Stimulated activated CD8-positive, alpha-beta memory T cell treated with anti-CD3 and anti-CD28 coated beads, Interleukin-12 subunit alpha, Interleukin-12 subunit beta, amount 100 ng/mL, for 1 hour (primary cell): ENCODE results near the gene PSMF1.

Source experiments
- DNase-seq: peaks from one replicate; pipeline ENCODE4 v3.0.0-alpha.2; 2020; ENCODE audit warnings: low read depth

PSMF1 gene

DNA sequence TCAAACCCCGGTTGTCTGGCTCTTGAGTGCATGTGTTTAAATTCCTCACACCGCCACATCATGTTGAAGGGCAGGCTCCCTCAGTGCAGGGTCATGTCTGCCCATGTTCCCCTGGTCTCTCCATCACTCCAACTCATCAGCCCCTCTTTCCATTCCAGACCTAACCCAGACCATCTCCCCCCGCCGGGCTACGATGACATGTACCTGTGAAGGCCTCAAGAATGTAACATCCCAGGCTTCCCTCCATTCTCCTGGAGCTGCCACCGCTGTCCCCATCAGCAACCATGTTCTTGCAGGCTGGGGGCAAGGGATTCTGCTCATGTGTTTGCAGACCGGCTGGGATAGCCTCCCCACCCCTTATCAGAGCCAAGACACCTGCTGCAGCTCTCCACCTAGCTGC is 46.5 kb downstream of the PSMF1 start:
- DNase-seq = no peak

DNA sequence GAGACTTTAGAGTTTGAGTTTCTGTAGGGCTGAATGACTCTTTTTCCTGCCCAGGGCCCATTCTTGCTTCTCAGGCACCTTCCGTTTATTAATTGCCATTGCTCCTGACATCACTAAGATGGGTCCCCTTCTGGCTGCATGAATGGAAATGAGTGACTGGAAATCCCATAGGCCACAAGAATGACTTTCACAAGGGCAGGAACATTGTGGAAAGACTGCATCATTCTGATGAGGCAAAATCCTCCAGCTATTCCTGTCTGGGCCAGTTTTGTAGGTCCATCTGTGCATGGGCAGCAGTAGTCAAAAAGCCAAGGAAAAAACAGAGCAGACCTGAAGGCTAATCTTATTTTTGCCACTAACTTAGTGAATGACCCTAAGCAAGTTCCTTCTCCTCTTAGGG is 47.1 kb downstream of the PSMF1 start:
- no peak for DNase-seq

DNA sequence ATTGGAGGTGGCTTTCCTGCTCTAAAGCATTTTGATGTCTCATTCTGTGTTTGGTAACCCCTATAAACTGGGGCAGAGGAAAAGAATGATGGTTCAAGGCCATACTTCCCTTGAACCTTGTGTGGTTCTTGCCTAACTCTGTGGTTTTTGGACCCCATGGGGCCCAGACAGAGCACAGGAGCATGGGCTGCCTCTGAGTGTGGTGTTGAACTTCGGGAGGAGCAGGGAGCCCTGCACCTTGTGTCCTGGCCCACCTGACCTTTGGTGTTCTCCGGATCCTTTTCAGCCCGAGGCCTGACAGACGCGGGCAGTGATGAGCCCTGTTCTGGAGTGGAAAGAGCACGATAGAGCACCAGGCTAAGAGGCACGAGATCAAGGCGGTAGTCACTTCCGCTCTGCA is 47.5 kb downstream of the PSMF1 start:
- no peak for DNase-seq

DNA sequence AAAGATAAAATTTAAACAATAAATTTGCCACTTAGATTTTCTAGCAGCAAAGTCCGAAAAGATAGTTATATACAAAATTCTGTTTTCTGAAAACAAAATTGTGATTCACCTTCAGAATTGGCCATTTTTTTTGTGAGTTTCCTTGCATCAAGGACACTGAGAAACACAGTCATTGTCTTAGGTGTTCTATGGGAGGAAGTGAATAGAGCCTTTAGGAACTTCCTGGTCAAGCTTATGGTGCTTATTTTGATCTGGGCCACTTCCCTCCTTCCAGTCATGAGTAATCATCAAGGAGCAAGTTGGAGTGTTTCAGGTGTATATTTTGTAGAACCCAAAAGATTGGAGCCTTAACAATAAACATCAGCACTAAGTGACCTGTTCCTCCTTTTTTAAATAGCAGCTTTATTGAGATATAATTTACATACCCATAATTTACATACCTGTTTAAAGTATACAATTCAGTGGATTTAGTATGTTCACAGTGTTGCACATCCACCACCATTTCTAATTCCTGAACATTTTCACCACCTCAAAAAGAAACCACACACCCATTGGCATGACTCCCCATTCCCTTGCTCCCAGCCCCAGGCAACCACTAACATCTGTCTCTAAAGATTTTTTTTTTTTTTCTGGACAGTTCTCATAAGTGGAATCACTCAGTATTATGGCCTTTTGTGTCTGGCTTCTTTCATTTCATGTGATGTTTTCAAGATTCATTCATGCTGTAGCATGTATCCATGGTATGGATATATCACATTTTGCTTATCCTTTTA is 48.7 kb downstream of the PSMF1 start:
- DNase-seq = no peak

DNA sequence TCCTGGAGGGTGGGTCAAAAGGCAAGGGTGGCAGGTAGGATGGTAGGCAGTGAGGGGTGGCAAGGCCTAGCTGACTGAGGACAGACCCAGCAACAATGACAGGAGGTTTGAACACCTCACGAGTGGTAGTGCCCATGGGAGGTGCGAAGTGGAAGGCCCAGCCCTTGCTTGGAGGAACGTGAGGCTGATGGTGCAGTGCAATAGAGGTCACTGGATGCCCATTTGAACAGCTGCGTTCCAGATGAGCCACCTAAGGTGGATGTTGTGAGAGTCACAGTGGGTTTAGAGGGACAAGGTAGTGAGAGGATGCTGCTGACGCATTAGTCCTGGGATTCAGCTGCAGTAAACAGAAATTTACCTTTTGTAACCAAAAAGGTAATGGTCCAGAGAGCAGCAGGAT is 50.8 kb downstream of the PSMF1 start:
- DNase-seq = no peak

DNA sequence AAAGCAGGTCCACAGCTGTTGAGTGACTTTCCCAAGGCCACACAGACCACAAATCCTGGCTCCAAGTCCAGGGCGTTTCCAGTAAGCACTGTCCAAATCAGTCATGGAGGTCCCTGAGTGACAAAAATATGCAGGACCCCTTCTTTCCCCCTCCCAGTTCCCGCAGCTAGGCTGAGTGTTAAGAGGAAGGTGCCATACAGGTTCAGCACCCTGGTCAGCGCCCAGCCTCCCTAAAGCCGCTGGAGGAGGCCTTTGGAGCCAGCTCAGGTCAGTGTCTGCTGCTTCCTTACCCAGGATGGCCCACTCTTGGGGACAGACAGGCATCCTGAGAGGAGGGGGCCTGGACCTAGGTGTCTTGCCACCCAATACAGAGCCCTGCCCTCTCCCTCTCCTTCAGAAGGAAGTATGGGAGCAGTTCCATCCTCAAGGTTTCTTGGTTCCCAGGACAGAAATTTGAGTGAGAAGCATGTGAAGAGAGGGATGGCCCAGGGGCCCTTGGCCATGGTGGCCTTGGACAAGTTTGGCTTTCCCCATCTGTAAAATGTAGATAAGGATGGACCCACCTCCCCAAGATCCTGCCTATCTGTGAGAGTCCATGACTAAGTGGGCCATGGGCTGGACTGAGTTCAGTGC is 53.2 kb downstream of the PSMF1 start:
- DNase-seq = no peak

DNA sequence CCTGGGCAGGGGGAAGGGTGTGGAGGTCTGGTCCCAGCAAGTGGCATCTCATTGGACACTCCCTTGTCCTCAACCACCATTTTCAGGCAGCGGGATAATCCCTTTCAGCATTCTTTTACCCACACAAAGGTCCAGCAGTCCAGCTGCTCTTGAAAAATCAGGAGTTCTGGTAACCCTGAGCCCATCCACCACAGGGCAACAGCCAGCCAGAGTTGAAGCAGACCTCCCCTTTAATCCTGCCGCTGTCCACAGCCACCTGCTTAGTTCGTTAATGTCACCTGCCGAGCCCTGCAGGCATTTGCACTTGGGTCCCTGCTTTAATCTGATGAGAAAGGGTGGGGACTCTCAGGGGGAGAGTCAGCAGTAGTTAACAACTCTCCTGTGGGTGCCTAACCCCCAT is 55.3 kb downstream of the PSMF1 start:
- no peak for DNase-seq

DNA sequence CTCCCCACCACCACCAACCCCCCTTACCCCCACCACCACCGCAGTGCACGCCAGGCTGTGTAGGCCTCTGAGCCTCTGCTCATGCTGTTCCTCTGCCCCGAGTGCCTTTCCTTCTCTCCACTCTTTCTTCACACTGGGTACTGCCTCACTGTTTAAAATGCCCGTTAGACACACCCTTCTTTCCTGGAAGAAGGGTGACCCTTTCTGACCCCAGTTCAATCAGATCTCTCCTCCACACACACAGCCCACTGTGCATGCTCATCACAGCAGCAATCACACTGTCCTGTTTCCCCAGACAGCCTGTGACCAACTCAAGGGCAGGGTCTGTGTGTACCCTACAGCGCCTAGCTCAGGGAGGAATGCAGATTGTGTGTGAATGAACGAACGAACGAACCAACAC is 56.4 kb downstream of the PSMF1 start:
- DNase-seq = no peak

DNA sequence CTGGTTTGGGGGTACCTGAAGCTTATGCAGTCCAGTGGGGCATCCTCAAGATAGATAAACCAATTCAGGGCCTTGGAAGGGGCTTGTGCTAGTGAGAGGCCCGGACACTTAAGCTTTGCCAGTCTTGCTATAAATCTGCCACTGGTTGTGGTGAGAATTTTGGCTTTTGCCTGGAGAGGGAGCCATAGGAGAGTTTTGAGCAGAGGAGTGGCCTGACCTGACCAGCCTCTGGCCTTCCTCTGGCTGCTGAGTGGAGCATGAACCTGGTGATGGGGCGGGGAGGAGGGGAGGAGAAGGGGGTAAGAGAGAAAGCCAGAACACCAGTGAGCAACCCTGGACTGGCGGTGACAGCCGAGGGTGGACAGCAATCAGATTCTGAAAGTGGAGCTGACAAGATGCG is 59.3 kb downstream of the PSMF1 start:
- no peak for DNase-seq

DNA sequence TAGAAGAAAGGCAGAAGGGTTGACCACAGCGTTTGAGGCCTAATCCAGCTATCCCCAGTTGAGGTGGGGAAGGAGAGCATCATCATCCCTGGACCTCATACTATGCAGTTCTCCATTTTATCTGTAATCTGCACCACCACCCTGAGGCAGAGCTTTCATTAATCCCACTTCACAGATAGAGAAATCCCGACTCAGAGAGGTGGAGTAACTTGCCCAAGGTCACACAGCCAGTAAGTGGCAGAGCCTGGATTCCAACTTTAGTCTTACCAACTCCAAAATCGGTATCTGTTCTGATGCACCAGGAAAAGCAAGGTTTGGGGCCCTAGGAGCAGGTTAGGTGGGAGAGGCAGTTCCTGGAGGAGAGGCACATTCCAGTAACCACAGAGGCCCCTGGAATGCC is 59.7 kb downstream of the PSMF1 start:
- no peak for DNase-seq

DNA sequence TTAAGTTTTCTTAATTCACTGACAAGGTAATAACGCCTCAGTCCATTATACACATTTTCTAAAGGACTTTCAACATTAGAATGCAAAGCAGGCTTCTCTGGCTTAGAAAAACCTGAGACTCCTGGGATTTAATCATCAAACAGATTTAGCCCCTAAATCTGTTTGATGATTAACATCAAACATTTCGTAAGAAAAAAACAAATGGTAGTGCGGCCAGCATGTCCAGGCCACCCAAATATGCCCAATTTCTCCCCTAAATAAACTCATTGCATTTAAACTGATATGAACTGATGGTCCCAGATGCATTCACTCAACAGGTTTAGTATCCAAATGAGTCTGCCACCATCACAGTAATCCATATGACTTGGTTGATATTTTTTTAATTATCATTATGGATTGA is 60.2 kb downstream of the PSMF1 start:
- DNase-seq = no peak

DNA sequence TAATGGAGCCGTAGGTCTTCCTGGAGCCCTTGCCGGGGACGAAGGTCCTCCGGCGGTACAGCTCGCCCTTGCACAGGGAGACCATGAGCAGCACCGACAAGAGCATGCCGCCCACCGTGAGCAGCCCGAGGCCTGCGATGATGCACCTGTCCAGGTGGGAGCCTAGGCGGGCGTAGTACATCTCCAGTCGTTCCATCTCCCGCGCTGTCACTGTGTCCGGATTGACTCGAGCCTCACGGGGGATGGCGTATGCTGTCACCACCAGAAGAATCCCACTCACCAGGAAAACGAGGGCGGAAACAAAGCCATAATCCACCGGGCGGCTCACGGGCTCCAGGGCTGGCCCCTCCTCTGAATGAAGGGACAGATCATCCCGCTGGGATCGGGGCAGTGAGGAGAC is 62.5 kb downstream of the PSMF1 start:
- no peak for DNase-seq

DNA sequence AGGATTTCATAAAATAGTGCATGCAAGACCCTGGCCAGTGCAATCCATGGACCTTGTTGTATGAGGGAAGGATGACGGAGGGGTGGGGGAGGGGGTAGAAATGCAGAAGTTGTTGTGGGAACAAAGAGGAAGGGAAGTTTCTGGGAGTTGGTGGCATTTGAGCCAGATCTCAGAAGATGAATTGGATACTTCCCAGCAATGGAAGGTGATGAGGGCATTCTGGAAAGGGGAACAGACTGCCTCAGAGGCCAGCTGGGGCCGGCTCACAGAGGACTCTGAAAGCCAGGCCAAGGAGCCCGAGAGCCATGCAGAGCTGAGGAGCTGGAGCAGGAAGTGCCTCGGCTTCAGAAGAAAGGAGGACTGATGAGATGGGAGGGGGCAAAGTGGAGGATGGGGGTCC is 63.7 kb downstream of the PSMF1 start:
- no peak for DNase-seq

DNA sequence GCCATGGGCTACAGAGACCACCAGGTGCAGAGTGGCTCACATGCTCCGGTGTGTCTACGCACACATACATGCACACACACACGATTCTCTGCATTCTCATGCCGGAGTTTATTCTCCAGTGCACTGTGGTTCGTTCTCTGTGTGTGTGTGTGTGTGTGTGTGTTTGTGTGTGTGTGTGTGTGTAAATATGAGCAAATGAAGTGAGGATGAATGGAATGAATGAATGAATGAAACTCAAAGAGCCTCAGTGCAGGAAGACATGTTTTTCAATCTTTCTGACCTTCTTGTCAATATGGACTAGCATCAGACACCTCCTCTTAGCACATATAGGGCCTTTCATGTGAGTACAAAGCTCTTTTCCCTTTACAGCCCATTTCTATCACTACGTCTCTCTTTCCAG is 64.8 kb downstream of the PSMF1 start:
- DNase-seq = no peak

DNA sequence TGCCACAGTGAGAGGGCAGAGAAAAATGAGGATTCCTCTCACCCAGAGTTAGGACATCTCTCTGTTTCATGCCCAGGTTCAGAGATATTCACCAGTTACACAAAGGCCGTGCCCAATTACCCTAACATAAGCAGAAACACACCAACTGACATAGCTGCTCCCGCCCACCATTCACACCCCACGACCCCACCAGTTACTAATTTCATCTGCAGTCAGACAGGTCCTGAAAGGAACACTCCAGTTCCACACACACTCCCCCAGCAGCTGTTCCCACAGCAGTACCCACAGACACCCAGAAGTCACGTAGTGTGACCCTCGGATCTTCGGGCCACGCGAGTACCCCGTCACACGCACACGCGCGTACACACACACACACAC is 65.8 kb downstream of the PSMF1 start:
- no peak for DNase-seq

DNA sequence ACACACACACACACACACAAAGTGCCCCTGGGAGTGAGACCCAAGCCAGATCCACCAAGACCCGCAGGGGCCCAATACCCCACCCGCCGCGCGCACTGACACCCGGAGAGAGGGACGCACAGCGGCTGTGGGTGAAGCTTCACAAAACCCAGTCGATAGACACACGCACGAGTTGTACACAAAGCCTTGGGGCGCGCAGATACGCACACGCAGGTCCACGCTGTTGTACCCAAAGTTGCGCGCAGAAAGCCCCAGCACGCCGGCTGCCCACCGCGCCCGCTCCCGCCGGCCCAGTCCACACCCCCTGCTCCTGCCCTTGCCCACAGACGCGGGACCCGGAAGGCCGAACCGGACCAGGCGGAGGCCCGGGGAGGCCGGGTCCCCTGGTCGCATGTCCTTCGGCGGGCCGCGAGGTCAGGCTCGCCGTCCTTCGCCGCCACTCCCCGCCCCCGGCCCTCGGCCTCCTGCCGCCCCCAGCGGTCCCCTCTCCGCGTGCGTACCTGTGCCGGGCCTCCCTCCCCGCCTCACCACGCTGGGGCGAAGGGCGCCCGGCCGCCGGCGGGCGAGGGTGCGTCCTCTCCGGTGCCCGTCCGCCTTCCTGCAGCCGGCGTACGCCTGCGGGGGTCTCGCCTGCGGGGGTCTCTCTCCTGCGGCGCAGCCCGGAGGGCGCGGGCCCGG is 66.4 kb downstream of the PSMF1 start, which contains the start of gene TMEM74B:
TSS of gene TMEM74B (minus strand) at position 344 of the 678 bp plus-strand sequence. CDS start 1,180 bp downstream, outside the sequence.
- no peak for DNase-seq

DNA sequence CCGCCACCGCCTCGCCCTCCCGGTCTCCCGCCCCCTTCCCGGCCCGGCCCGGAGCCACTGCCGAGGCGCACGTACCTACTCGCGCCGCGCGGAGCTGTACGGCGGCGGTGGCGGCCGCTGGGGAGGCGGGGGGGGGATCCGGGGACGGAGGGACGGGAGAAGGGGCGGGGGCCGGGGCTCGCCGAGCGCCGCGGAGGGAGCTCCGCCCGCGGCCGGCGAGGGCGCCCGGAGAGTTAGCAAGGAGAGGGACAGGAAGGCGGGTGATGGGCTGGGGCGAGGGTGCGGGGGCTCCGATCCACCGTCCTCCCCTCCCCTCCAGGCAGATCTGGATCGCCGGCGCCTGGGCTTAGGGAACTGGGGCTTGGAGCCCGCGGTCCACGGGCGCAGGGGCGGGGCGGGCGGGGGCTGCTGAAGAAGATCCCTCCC is 66.9 kb downstream of the PSMF1 start:
- no peak for DNase-seq

DNA sequence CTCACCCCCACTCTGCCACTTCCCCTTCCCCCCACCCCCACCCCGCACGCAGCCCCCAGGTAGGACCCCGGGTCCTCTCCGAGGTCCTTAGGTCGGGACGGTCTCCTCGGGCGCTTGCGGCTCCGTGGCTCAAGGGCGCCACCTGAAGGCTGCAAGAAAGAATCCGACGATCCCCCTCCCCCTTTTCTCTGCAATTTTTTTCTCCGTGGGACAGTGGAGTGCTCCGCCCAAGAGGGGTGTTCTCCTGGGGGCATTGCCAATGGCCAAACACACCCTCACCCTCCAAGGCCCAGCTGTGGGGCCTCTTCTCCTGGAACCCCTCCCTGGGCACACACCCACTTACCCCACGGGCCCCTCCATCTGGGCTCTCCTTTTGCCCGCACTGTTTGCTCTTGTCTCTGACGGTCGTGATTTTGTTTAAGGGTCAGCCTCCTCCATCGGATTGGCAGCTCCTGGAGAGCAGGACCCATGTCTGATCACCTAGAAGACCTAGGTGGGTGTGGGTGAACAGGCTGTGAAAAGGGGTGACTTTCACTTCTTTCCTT is 67.5 kb downstream of the PSMF1 start:
- DNase-seq = no peak

DNA sequence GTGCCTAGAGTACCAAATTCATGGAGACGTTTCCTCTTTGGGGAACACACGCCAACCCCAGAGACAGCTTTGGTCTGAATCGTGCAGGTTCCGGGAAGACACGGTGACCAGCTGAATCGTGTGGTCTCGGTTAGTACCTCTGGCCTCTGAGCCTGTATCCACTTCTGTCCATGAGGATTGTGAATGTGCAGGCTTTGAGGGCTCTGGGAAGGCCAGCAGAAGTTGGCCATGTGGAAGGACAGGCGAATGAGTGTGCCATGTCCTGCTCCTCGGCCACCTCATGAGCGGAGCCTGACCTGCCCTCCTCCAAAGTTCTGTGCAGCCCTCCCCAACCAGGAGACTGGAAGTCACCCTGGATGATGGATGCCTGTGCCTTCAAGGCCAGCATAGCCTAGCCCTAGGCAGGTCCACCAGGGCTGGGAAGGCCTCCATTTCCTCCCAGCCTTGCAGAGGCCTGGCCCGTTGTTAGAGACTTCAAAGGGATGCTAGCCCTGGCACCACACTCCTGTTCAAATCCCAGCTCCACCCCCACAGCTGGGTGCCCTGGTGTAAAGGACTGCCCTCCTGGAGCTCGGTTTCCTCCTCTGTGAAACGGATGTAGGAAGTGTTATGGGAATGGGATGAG is 68.1 kb downstream of the PSMF1 start:
- DNase-seq = no peak

DNA sequence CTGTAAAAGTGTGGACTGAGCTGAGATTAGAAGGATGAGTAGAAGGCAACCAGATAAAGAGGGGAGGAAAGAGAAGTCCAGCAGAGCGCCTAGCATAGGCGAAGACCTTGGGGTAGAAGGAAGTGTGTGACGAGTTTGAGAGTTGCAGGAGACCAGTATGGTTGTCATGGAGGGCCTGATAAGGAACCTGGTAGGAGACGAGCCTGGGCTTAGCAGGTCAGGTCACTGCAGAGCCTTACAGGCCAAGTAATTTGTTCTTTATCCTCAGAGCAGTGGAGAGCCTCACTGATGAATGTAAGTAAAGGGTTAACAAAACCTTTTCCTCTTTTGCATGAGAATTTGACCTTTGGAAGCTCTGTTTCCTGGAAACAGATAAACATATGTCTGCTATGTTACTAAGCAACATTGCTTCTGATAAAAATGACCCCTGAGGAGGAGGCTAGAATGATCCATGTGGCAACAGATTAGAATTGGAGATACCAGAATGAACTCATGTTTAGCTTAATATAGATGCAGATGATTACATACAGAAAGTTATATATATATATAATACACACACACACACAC is 69.3 kb downstream of the PSMF1 start:
- DNase-seq = no peak

DNA sequence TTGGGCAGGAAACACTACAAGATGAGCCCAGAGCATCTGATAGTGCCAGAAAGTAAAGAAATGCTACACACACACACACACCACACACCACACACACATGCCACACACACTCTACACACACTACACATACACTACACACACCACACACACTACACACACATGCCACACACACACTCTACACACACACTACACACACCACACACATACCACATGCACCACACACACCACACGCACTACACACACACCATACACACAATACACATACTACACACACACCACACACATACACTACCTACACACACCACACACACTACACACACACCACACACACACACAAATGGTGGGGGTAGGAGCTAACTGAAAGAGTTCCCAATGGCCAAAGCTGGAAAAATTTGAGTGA is 69.9 kb downstream of the PSMF1 start:
- DNase-seq = no peak

DNA sequence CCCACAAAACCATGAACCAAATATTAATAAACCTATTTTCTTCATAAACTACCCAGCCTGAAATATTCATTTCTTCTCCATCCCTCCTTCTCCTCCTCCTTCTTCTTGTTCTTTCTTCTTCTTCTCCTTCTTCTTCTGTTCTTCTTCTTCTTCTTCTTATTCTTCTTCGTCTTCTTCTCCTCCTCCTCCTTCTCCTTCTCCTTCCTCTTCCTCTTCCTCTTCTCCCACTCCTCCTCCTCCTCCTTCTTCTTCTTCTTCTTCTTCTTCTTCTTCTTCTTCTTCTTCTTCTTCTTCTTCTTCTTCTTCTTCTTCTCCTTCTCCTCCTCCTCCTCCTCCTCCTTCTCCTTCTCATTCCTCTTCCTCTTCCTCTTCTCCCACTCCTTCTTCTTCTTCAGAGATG is 71.4 kb downstream of the PSMF1 start:
- DNase-seq = no peak
